NK-92 (cell line): Measurements from ENCODE around the gene C16orf92.
"Not testable (repeated sequence)": the region's sequence is repeated elsewhere in the genome, so short reads cannot be mapped to it uniquely, and the experiment has no call there.

Experiments used
- DNase-seq: peaks from one replicate; lab custom pipeline; 2025; ENCODE audit not compliant: unreplicated experiment; lab: John Stamatoyannopoulos, UW

The C16orf92 gene

DNA sequence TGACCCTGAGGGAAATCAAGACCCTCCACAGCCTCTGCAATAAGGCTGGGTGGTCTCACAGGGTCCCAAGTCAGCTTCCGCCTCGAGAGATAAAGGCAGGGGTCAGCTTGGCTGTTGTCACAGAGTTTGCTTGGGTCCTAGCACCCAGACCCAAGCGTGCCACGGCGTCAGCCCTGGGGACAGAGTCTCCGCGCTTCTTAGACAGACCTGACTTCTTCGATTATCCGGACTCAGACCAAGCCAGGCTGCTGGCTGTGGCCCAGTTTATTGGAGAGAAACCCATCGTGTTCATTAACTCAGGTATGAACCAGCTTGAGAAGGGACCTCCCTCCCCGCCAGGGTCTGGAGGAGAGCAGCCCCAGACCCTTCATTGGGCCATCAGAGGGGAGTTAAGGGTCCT is 588 bp downstream of the C16orf92 start:
- no peak for DNase-seq

- DNase-seq, result no peak
Measured at GRCh38 chr16:30024451-30024850, 1.5 kb downstream of the C16orf92 start.

DNA sequence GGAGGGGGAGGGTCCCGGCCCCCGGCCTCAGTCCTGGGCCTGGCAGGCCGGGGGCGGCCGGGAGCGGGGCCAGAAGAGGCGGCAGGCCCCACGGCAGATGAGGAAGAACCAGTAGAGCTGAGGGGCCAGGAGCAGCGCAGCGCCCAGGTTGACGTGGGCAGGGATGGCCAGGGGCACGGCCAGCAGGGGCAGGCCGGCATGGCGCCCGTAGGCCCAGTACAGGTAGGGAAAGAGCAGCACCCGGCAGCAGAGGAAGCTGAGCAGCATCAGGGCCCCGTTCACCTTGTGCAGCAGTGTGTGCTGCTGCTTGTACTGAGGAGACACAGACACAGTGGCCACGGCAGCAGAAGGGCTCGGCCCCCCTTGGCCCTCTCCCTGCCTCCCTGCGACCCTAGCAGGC is 2.2 kb downstream of the C16orf92 start:
- no peak for DNase-seq

GRCh38 chr16:30025574-30025973 is 2.6 kb downstream of the C16orf92 start:
- DNase-seq, result no peak

DNA sequence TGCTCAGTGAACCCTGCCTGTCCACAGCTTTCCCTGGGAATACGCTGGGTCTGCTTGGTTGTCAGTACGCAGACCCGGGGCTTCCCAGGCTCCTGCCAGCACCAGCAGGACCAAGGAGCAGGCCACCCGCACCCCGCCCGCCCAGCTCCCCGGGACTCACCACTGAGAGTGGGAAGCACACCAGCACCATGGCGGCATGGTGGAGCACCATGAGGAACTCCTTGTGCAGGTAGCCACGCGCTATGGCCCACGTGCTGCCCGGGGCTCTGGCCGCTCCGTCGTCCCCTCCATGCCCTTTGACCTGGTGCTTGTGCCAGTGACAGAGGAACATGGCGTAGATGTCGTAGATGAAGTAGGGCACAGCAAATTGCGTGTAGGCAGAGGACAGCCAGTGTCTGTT is 3.5 kb downstream of the C16orf92 start:
- DNase-seq, result no peak

DNA sequence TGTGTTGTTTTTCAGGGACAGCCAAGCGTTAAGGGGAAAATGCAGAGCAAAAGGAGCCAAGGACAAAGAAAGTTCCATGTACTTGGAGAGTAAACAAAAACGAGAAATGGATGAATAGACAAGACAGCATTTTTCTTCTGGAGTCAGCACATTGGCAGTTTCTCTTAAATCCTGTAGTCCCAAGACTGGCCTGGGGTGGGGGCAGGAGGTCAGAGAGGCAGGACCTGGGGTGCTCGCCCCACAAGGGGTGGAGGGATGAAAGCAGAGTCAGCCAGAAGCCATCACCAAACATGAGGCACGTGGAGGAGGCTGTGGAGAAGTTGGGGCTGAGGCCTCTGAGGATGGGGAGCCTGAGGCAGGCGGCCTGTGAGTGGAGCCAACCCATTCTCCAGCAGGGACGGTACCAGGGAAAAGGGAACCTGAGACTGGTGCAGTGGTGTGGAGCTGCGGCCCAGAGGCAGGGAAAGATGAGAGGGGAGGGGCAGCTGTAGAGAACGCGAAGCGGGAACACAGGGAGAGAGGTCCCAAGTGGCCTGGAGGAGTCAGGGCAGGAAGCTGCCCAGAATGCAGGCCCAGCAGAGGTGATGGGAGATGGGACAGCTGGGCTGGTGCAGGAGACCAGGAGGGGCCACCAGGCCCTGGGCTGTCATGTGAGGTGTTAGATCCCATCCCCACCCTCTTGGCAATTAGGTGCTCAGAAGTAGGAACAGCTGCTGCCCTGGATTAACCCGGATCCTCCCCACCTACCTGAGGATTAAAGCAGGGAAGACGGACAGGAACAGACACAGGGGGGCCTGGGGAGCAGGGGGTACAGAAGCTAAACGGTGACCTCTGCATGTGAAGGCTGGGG is 4.8 kb downstream of the C16orf92 start:
- DNase-seq, result no peak

GRCh38 chr16:30028438-30029076 is 5.6 kb downstream of the C16orf92 start:
- DNase-seq, result no peak

GRCh38 chr16:30030011-30030685 is 7.2 kb downstream of the C16orf92 start:
- DNase-seq, result no peak

DNA sequence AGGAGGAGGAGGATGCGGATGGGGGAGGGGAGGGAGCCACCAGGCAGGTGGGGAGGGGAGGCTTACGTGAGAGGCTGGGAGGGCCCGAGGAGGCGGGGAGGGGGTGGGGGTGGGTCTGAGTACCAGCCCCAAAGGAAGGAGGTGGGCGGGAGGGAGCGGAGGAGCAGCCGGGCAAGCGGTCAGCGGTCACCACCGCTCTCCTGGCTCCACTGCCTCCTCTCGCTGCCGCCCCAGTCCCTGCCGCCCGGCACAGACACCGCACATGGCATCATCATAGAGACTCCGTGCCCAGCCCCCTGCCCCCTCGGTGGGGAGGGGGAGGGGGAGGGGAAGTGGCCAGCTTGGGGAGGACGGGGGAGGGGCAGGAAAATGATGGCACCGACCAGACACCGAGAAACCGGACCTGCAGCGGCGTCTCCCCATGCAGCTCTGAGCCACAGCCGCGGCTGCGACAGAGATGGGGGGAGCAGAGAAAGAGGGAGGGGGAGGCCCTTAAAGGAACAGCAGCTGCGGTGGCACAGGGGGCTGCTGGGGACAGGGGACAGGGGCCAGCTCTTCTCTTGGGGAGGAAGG is 7.9 kb downstream of the C16orf92 start, which contains the start of gene TLCD3B:
TSS of gene TLCD3B (minus strand) at position 431 of the 573 bp plus-strand sequence. CDS start 744 bp downstream, outside the sequence.
- no peak for DNase-seq

- DNase-seq, result no peak
Measured at GRCh38 chr16:30031477-30031918, 8.5 kb downstream of the C16orf92 start.

- DNase-seq, result no peak
Measured at GRCh38 chr16:30032083-30032819, 9.3 kb downstream of the C16orf92 start.

- DNase-seq, result no peak
Measured at GRCh38 chr16:30033270-30033669, 10.3 kb downstream of the C16orf92 start.

DNA sequence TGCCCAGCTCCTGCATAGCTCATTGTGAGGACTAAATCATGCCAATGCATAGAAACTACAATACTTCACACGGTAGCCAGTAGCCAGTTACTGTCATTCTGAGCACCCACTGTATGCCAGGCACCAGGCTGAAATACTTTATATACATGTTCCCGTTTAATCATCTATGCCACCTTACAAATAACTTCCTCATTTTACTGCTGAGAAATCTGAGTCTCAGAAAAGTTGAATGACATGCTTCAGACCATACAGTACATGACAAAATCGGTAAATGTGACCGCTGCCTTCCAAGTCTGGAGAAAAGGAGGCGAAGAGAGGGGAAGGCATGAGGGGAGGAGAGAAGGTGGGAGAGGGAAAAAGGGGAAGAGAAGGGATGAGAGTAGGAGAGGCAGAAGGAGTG is 17.2 kb downstream of the C16orf92 start:
- no peak for DNase-seq

DNA sequence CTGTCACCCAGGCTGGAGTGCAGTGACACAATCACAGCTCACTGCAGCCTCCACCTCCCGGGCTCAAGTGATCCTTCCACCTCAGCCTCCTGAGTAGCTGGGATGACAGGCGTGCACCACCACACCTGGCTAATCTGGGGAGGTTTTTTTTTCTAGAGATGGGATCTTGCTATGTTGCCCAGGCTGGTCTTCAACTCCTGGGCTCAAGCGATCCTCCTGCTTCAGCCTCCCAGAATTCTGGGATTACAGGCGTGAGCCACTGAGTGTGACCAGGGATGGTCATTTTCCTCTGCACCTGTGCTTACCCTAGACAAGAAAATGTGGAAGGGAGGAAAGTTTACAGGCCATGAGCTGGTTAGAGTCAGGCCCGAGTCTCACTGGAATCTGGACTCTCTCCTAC is 17.7 kb downstream of the C16orf92 start:
- not testable (repeated sequence) for DNase-seq

DNA sequence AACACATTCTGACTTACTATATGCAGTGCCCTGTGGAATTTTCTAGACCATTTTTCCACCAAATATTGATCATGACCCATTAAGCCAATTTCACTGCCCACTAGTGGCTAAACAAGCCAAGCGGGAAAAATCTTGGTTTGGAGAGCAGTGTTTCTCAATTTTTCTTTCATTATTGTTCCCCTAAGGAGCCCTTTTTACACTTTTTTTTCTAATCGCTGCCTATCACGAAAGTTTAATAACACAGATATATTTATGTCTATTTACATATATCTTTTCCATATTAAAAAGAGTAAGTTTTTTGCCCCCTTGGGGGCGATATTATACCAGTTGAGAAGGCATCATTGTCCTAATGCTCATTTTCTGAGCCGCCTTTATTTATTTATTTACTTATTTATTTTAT is 18.8 kb downstream of the C16orf92 start:
- no peak for DNase-seq

- DNase-seq, result no peak
Measured at GRCh38 chr16:30046178-30046577, 23.2 kb downstream of the C16orf92 start.

DNA sequence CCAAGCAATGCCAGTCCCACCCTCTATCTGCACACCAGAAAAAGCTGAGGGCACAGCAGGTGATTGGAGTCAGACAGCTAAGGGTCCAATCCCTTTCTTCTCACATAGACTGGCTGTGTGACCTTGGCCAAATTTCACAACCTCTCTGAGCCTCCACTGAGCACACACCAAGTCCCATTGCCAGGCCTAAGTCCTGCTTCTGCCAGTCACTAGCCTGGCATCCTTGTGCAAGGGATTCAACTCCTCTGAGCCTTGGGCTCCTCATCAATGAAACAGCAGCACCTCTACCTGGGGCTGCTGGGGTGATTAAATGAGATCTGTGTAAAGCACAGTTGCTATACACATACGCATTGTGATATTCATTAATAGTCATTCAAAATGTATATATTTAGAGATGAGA is 23.6 kb downstream of the C16orf92 start:
- DNase-seq, result no peak

DNA sequence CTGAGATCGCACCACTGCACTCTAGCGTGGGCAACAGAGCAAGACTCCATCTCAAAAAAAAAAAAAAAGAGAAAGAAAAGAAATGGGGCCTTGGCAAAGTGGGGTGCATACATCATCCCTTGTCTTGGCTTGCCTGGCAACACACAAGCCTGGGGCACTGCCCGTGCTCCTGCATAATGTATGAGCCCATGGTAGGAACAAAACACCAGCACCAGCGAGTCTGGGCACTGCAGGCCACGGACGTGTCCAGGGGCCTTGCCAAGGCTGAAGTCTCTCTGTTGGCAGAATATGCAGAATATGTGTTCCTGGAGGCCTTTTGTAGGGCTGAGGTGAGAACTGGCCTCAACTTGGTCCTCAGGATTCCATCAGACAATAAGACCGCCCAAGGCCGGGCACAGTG is 26.9 kb downstream of the C16orf92 start:
- no peak for DNase-seq

GRCh38 chr16:30051518-30051917 is 28.5 kb downstream of the C16orf92 start:
- DNase-seq, result no peak

- DNase-seq, result peak; percentile 39
Measured at GRCh38 chr16:30052671-30053372, 29.8 kb downstream of the C16orf92 start.
